GM08714 (cell line): Measurements from ENCODE around the gene CES4A.
A peak's percentile ranks its signal among the peaks of the same experiment; 100 is the strongest.
"Not testable (repeated sequence)": the region's sequence is repeated elsewhere in the genome, so short reads cannot be mapped to it uniquely, and the experiment has no call there.

Experiments
- H3K4me3 ChIP-seq: fragments of 200-500 bp; sonication (Bioruptor generic); 2 replicates; pipeline ENCODE4 v1.5.1; 2014; ENCODE audit warnings: mild to moderate bottlenecking, low read length, inconsistent platforms
- ZNF274 ChIP-seq: IDR thresholded peaks from 2 replicates; pipeline ENCODE4 v1.6.1; 2012; ENCODE audit warnings: mild to moderate bottlenecking, low read depth, low read length

CES4A gene

DNA sequence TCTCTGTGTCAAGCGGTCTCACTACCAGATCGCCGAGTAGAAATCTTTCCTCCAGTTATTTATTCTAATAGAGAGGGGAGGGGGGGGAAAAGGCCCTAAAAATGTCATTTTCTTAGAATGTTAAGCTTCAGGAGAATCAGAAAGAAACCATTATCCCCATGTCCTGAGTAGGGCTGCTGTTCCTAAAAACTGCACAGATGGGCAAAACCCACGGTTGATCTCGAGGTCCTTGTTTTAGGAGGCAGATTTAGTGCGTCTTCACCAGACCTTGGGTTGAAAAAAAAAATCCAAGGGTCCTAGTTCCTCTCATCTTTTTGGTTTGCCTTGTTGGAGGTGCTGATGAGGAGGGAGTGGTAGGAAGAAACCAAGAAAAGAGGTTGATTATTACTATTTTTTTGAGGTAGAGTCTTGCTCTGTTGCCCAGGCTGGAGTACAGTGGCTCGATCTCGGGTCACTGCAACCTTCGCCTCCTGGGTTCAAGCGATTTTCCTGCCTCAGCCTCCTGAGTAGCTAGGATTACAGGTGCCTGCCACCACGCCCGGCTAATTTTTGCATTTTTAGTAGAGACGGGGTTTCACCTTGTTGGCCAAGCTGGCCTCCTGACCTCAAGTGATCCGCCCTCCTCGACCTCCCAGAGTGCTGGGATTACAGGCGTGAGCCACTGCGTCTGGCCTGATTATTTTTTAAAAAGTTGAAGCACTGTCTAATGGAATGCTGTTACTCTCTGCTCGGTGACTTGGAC, 42.0 kb downstream of the CES4A start:
- peak overlapping the region; percentile 82 for H3K4me3 ChIP-seq
- TF ChIP-seq ZNF274: no peak

DNA sequence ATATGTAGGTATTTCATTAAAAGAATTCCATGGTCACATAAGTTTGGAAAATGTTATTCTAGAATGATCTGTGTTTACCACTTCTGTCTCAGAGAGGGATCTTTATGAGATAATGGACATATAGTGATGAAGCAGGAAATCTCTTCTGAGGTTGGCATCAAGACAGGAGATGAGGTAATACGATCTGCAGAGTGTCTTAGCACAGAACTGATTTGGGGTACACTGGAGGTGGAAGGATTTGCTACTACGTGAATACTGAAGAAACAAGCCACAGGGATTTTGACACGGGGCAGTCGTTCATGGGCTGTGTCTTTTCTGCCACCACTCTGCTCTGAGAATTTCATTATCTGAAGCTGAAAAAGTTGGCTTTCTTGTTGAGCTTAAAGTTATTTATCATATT, 46.1 kb downstream of the CES4A start:
- H3K4me3 ChIP-seq: no peak overlapping the region; the same call in 1 of the 2 replicates
- no peak for TF ChIP-seq ZNF274

DNA sequence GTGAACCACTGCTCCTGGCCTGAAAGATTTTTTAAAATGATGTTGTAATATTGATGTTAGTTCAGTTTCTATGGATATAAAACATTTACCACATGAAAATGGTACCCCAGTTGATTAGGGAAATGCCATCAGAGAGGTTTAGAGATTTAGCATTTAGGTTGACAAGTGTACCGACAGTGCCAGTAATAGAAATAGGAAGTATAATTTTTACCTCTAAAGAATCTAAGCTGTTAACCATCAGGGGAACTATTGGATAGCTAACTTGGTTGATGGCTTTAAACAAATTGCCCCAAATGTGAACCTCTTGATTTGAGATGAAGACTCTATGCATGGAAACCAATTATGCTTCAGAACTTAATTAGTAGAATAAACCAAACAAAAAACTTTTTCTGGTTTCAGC, 47.0 kb downstream of the CES4A start:
- H3K4me3 ChIP-seq: no peak overlapping the region
- TF ChIP-seq ZNF274: no peak

DNA sequence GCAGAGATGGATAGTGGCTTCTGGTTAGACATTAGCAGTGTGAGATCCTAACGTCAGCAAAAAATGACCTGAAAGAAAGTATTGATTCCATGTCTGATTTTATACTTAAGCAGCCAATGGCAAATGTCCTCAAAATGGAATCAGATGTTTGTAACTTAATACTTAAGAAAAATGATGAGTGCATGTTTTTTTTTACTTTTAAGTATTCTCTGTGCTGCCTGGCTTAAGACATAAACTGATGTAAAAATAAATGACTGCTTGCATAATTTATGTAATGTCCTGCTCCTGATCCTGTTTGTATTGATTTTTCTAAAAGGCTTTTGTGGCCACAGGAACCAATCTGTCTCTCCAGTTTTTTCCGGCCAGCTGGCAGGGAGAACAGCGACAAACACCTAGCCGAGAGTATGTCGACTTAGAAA, 47.9 kb downstream of the CES4A start:
- no peak for TF ChIP-seq ZNF274
- no peak overlapping the region for H3K4me3 ChIP-seq

DNA sequence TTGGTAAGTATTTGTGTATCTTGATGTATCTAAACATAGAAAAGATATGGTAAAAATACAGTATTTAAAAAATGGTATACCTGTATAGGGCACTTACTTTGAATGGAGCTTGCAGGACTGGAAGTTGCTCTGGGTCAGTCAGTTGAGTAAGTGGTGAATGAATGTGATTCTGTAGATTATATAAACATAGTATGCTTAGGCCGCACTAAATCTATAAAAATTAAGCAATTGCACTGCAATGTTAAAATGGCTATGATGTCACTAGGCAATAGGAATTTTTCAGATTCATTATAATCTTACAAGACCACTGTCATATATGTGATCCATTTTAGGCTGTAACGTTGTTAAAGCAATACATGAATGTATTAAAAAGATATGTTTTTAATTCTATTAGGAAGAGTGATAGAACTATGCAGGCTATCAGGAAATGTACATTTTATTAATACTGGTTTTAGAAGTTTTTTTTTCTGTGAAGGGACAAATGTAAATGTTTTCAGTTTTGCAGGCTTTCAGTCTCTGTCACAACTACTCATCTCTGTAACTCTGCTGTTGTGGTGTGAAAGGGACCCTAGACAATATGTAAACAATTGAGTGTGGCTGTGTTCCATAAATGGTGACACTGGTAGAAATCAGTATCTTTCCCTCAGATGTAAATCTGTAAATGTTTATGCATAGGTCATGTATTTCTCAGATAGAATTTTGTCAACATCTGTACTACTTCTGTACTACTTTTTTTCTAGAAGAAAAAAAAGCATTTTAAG, 51.1 kb downstream of the CES4A start:
- no peak for TF ChIP-seq ZNF274
- H3K4me3 ChIP-seq: no peak overlapping the region

DNA sequence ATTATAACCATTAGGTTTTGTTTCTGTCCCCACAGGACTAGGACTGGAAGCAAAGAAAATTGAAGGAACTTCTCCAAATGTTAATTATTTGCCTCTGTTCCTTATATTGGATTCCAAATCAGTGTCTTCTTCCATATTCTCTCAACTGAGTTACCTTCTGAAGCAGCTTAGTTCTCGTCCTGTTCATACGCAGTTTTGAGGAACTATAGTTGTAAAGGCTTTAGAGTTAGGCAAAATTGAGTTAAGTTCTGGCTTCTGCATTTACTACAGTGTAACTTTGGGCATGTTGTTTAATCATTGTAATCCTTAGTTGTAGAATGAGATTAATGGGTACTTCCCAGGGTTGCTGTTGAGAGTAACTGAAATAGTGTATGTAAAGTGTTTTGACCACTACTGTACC, 51.8 kb downstream of the CES4A start:
- TF ChIP-seq ZNF274: no peak
- H3K4me3 ChIP-seq: no peak overlapping the region

DNA sequence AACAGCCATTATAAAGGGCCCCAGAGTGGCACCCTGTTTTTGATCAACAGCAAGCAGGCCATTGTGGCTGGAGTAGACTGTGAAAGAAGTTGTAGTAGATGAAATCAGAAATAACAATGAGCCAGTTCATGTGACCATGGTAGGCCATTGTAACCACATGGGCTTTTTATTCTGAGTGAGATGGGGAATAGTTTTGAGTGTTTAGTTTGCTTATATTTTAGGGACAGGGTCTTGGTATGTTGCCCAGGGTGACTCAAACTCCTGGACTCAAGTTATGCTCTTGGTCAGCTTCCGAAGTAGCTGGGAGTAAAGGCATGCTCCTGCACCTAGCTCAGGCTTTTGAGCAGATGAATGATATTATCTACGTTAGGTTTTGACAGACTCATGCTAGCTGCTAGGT, 52.5 kb downstream of the CES4A start:
- no peak overlapping the region for H3K4me3 ChIP-seq
- no peak for TF ChIP-seq ZNF274

DNA sequence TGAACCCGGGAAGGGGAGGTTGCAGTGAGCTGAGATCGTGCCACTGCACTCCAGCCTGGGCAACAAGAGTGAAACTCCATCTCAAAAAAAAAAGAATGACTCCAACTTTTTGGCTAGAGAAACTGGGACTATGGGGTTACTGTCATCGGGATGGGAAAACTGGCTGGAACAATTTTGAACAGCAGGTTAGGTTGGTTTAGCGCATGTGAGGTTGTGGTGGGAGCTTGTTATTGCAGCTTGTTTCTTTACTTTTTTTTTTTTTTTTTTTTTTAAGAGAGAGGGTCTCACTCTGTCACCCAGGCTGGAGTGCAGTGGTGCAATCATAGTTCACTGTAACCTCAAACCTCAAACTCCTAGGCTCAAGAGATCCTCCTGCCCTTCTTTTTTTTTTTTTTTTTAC, 53.1 kb downstream of the CES4A start:
- not testable (repeated sequence) for H3K4me3 ChIP-seq

DNA sequence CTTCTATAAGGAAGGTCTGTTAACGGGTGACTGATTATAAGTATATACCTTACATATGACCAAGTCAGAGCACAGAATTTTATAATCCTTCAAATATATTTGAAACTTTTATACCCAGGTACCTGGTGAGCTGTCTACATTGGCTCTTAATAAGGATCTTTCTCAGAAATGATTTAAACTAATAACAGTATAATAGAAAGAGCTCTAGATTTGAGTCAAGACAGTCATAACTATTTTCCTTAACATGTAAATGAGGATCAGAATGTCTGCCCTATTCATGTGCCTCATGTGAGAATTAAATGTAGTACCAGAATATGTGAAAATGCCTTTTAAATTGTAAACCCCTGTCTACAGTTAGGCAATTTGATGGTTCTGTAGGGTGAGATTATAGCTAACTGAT, 55.0 kb downstream of the CES4A start:
- no peak for TF ChIP-seq ZNF274

DNA sequence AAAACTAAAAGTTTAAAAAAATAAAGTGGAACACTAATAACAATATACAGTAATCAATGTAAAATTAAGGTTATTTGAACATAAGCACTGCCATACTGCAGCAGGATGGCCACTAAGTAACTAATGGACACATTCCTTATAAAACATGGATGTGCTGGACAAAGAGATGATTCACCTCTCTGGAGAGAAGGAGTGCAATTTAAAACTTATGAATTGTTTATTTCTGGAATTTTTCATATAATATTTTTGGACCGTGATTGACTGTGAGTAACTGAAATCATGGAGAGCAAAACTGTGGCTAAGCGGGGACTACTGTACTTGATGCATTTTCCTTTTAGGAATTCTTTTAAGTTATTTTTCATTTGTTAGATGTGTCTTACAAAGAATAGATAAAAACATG, 62.4 kb downstream of the CES4A start:
- H3K4me3 ChIP-seq: no peak overlapping the region
- no peak for TF ChIP-seq ZNF274

More for the DNA sequence above, 55.0 kb downstream of the CES4A start:
- no peak overlapping the region for H3K4me3 ChIP-seq

DNA sequence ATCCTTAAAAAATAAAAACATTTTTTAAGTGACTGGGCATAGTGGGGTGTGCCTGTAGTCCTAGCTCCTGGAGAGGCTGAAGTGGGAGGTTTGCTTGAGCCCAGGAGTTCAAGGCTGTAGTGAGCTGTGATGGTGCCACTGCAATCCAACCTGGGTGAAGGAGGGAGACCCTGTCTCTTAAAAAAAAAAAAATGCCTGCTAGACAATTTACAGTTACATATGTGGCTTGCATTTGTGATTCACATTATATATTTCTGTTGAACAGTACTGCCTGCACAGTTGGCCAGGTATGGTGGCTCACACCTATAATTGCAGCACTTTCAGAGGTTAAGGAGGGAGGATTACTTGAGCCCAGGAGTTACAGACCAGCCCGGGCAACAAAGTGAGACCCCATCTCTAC, 64.0 kb downstream of the CES4A start:
- no peak overlapping the region for H3K4me3 ChIP-seq
- no peak for TF ChIP-seq ZNF274

DNA sequence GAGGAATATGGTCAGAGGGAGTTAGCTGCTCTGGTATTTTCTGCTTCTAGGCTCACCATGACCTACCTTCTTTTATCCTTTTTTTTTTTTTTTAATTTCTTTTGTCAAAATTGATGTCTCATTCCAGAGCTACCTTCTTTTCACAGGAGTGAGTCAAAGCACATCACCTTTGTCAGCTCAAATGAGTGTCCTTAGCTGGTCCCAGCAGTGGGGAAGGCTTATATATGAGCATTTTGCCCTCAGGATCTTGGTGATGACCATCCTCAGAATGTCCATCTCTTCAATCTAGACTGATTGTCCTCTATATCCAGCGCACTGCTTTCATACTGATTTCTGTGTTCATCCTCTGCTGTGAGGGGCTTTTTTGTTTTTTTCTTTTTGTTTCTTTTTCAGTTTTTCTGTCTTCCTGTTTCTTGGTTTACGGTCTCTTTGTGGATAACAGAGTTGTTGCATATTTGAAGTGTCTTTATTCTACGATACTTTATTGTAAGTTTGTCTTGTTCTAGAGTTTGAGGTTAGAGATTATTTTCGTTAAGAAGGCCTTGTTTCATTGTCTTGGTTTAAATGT, 65.5 kb downstream of the CES4A start:
- TF ChIP-seq ZNF274: no peak
- no peak overlapping the region for H3K4me3 ChIP-seq

DNA sequence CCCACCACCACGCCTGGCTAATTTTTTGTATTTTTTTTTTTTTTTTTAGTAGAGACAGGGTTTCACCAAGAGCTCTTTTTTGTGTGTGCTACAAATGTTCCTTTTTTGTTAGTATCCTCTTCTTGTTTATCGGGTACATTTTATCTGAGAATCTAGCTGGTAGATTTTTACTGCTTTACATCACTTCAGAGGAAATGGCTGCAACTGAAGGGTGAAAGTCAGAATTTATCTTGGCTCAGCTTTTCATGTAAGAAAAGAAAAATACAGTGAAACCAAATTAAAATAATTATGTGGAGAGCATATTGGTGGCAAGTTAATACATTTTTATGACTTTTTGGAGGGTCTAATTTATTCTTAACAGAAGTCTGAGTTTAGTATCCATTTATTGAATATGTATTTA, 66.5 kb downstream of the CES4A start:
- no peak overlapping the region for H3K4me3 ChIP-seq

DNA sequence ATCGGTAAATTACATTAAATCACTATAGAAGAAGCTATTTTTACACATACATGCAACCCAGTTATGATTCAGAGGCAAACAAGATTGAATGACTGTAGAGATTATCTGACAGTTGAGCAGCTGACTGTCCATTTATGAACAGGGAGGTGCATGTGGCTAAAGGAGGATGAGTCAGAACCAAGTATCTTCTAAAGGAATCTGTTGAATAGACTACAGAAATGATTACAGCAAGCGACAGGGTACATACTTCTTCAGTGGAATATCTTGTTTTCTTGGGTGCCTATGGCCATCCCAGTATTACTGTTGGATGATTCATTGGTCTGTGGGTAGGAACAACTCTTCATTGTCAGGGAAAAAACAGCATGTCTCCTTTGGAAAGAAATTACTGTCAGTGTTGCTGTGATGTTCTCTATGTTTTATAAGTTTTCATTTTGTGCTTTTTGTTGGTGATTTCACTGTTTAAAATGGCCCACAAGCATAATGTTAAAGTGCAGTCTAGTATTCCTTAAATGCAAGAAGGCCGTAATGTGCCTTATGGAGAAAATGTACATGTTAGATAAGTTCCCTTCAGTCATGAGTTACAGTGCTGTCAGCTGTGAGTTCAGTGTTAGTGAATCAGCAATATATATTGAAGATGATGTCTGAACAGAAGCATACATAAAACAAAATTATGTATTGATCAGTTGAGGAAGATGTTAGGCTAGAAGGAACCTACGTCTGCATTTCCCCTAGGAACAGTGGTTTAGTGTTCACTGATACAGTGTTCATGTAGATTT, 67.5 kb downstream of the CES4A start:
- no peak for TF ChIP-seq ZNF274
- H3K4me3 ChIP-seq: no peak overlapping the region

More for the DNA sequence above, 66.5 kb downstream of the CES4A start:
- no peak for TF ChIP-seq ZNF274
